T-cell (primary cell): ENCODE results near the gene PSMG2. TPM values are rescaled to one million over a fixed set of nuclear protein-coding genes. Genes with fewer than 3 reads are reported as not detected.

Experiments
- ATAC-seq, 4 experiments: fragments of 200-7000 bp in 3 of 4; fragments of 150-1000 bp in 1 of 4; cut with Tn5 transposase; replicated peaks in 1 of 4; 1 replicate in 3 of 4; 2 replicates in 1 of 4; pipeline ENCODE4 v1.10.0; 2021; ENCODE audit warnings: moderate library complexity in 3 of 4, mild to moderate bottlenecking in 2 of 4, moderate number of reproducible peaks in 1 of 4
- CTCF ChIA-PET, 2 donors: fragments of 300-600 bp; sonication (Branson Sonifier 250); formaldehyde crosslinking; loops; one replicate each; lab custom pipeline; 2022; ENCODE audit warnings: antibody characterized with exemption in 2 of 2; lab: Charles Lee
- POLR2A ChIA-PET, 2 donors: fragments of 300-600 bp; sonication (Branson Sonifier 250); formaldehyde crosslinking; loops; one replicate each; lab custom pipeline; 2022; ENCODE audit warnings: antibody characterized with exemption in 2 of 2; lab: Charles Lee
- DNase-seq, 35 experiments: peaks; one replicate each; pipeline versions ENCODE4 v3.0.0 to v3.0.0-alpha.2; 2013 to 2023
- H3K27ac ChIP-seq: one replicate; pipeline ENCODE4 v1.5.1; 2013; ENCODE audit warnings: low read length
- H3K27me3 ChIP-seq, 2 experiments: replicated peaks in 1 of 2; 1 replicate in 1 of 2; 2 replicates in 1 of 2; pipeline versions ENCODE4 v1.6.1 to v1.7.0; 2013; ENCODE audit warnings: low read length in 1 of 2, mixed read lengths in 1 of 2; ENCODE audit not compliant: control insufficient read depth in 2 of 2, insufficient read depth in 2 of 2; ENCODE audit errors: extremely low read depth in 1 of 2
- H3K36me3 ChIP-seq, 2 donors: 1 replicate in 1 of 2; 2 replicates in 1 of 2; pipeline versions ENCODE4 v1.6.1 to v1.7.0; 2013; ENCODE audit warnings: low read length in 1 of 2; ENCODE audit not compliant: control insufficient read depth in 2 of 2, insufficient read depth in 1 of 2; ENCODE audit errors: extremely low read depth in 1 of 2
- H3K4me1 ChIP-seq, 2 experiments: 1 replicate in 1 of 2; 2 replicates in 1 of 2; pipeline versions ENCODE4 v1.6.1 to v1.7.0; 2013; ENCODE audit warnings: low read length in 2 of 2, mixed read lengths in 1 of 2; ENCODE audit not compliant: insufficient read depth in 2 of 2, control insufficient read depth in 1 of 2; ENCODE audit errors: extremely low read depth in 1 of 2
- H3K4me3 ChIP-seq, 2 donors: 1 replicate in 1 of 2; 2 replicates in 1 of 2; pipeline versions ENCODE4 v1.5.1 to v1.7.0; 2013; ENCODE audit warnings: mild to moderate bottlenecking in 2 of 2, low read length in 1 of 2, moderate library complexity in 1 of 2; ENCODE audit not compliant: control insufficient read depth in 1 of 2; ENCODE audit errors: extremely low read depth in 1 of 2
- H3K9me3 ChIP-seq: 2 replicates; pipeline ENCODE4 v1.7.0; 2013
- H3K27ac Mint-ChIP-seq, 2 donors: one replicate each; pipeline ENCODE4 v1.8.0; 2020 to 2021; ENCODE audit warnings: mild to moderate bottlenecking in 2 of 2, mixed read lengths in 2 of 2
- H3K27me3 Mint-ChIP-seq, 2 donors: one replicate each; pipeline ENCODE4 v1.8.0; 2021 to 2022; ENCODE audit warnings: mixed read lengths in 2 of 2
- H3K36me3 Mint-ChIP-seq: one replicate; pipeline ENCODE4 v1.8.0; 2021; ENCODE audit warnings: mixed read lengths
- H3K4me1 Mint-ChIP-seq, 3 donors: one replicate each; pipeline ENCODE4 v1.8.0; 2020 to 2022; ENCODE audit warnings: mixed read lengths in 3 of 3, mild to moderate bottlenecking in 1 of 3
- H3K4me3 Mint-ChIP-seq, 3 donors: one replicate each; pipeline ENCODE4 v1.8.0; 2020 to 2022; ENCODE audit warnings: mild to moderate bottlenecking in 3 of 3, mixed read lengths in 3 of 3, moderate library complexity in 3 of 3
- H3K9me3 Mint-ChIP-seq, 3 donors: one replicate each; pipeline ENCODE4 v1.8.0; 2020 to 2022; ENCODE audit warnings: mixed read lengths in 3 of 3
- WGBS: methylation state at CpG from one replicate; pipeline ENCODE4 v1.1.5; 2013; ENCODE audit warnings: missing lambda C conversion rate; ENCODE audit not compliant: insufficient coverage; 5-methylcytosine and 5-hydroxymethylcytosine counted together
- total RNA-seq, 35 experiments: library from RNA in 6 of 35; stranded (reverse) in 6 of 35; fragments of 120-200 nt in 1 of 35; gene quantifications; one replicate each; pipeline versions ENCODE4 v1.2.1 to v1.2.4 and lab custom pipeline; 2013 to 2026

The PSMG2 gene
- total RNA-seq, 5 donors from 2014 or later (not counting 1 experiment from before 2014, with no cell fraction given) = 50.3 to 59.9 (median 56.1) TPM

GRCh38 chr18:12772111-12772510, 69.3 kb downstream of the PSMG2 start:
- Histone ChIP-seq H3K4me1 (peaks cover 0 to 8% of the 10 kb centered on the region in 2 experiments), H3K36me3 (no peaks in the 10 kb centered on the region), H3K27me3 (no peaks in the 10 kb centered on the region), H3K4me3 (no peak overlapping the region), H3K9me3 (no peaks in the 10 kb centered on the region), H3K27ac (no peak overlapping the region)
- H3K4me3 Mint-ChIP-seq = no peak overlapping the region
- DNase-seq (no peak), ATAC-seq (no peak)
- no peak overlapping the region for H3K27ac Mint-ChIP-seq
- ChIA-PET POLR2A (no interaction called here), CTCF (no interaction called here)
- WGBS = 25% methylated on average over 2 of the region's 6 CpGs
- no peaks in the 10 kb centered on the region for H3K36me3 Mint-ChIP-seq
- H3K27me3 Mint-ChIP-seq = no peaks in the 10 kb centered on the region
- H3K9me3 Mint-ChIP-seq = peaks cover 0 to 3% (median 0%) of the 10 kb centered on the region in 3 donors
- peaks cover 0 to 20% (median 11%) of the 10 kb centered on the region in 3 donors for H3K4me1 Mint-ChIP-seq

- no peak overlapping the region for H3K4me3 ChIP-seq
- WGBS = 100% methylated on average over 1 of the region's 5 CpGs
- H3K4me1 ChIP-seq = peaks cover 0 to 8% of the 10 kb centered on the region in 2 experiments
- Mint-ChIP-seq H3K4me3 (no peak overlapping the region), H3K36me3 (no peaks in the 10 kb centered on the region), H3K27me3 (no peaks in the 10 kb centered on the region), H3K9me3 (peaks cover 0 to 3% (median 0%) of the 10 kb centered on the region in 3 donors), H3K27ac (no peak overlapping the region), H3K4me1 (peaks cover 0 to 20% (median 11%) of the 10 kb centered on the region in 3 donors)
- ChIA-PET POLR2A (interaction anchor here in 1 of 2 donors (0.6 kb wide), 1 partner anchor 40 kb away, joined by 3 read pairs; no protein-coding TSS in a partner anchor), CTCF (no interaction called here)
- DNase-seq (no peak), ATAC-seq (no peak)
- H3K27ac ChIP-seq = no peak overlapping the region
- H3K9me3 ChIP-seq = no peaks in the 10 kb centered on the region
- H3K27me3 ChIP-seq = no peaks in the 10 kb centered on the region
- no peaks in the 10 kb centered on the region for H3K36me3 ChIP-seq
Measured at GRCh38 chr18:12773369-12773768, 70.5 kb downstream of the PSMG2 start.

GRCh38 chr18:12774982-12775381, 72.1 kb downstream of the PSMG2 start:
- peak overlapping the region in 1 of 2 donors; percentile 90 for H3K27ac Mint-ChIP-seq
- 70% methylated on average over 4 of the region's 9 CpGs for WGBS

More at GRCh38 chr18:12774982-12775381, 72.1 kb downstream of the PSMG2 start:
- peaks cover 0 to 20% (median 11%) of the 10 kb centered on the region in 3 donors for H3K4me1 Mint-ChIP-seq
- H3K27me3 Mint-ChIP-seq = no peaks in the 10 kb centered on the region
- peaks cover 0 to 4% (median 3%) of the 10 kb centered on the region in 3 donors for H3K9me3 Mint-ChIP-seq
- POLR2A ChIA-PET = interaction anchor here (0.5 to 1.0 kb wide), 3 partner anchors 21 to 109 kb away, joined by 3 to 6 read pairs (median 4); partner anchors contain the start of gene PTPN2 (in 1 of the 2)
- no peak overlapping the region for H3K27ac ChIP-seq
- ATAC-seq = peak in 3 of 4 experiments; percentile 14 to 45 (median 37)
- peak overlapping the region; percentile 78 to 91 (median 89) for H3K4me3 Mint-ChIP-seq
- no peaks in the 10 kb centered on the region for H3K9me3 ChIP-seq
- H3K36me3 ChIP-seq = no peaks in the 10 kb centered on the region
- no peaks in the 10 kb centered on the region for H3K36me3 Mint-ChIP-seq
- no peaks in the 10 kb centered on the region for H3K27me3 ChIP-seq
- peaks cover 0 to 8% of the 10 kb centered on the region in 2 experiments for H3K4me1 ChIP-seq
- DNase-seq = peak in 13 of 35 experiments; percentile 2 to 57 (median 19)
- CTCF ChIA-PET = no interaction called here
- peak overlapping the region; percentile 58 to 61 for H3K4me3 ChIP-seq

Other genes with a start within 250 kb of the PSMG2 start
- 1 to 10 TPM; 1.1 to 2.9 (median 1.4) TPM for gene SPIRE1, start 44.9 kb upstream of the PSMG2 start, total RNA-seq
- gene CEP76, start 319 bp upstream of the PSMG2 start, total RNA-seq = 1 to 10 TPM; 6.8 to 9.7 (median 8.2) TPM
- gene PTPN2, start 181.2 kb downstream of the PSMG2 start, total RNA-seq = 10 to 100 TPM; 44.8 to 78.4 (median 57.2) TPM
- gene SEH1L, start 245.0 kb downstream of the PSMG2 start, total RNA-seq = 10 to 100 TPM; 28.4 to 34.9 (median 29.9) TPM